Astrocyte of the hippocampus (primary cell): ENCODE data around the gene PTPRB.

Experiments
- DNase-seq: peaks from one replicate; pipeline ENCODE4 v3.0.0; 2011; ENCODE audit warnings: low read depth, low spot score

PTPRB gene

DNA sequence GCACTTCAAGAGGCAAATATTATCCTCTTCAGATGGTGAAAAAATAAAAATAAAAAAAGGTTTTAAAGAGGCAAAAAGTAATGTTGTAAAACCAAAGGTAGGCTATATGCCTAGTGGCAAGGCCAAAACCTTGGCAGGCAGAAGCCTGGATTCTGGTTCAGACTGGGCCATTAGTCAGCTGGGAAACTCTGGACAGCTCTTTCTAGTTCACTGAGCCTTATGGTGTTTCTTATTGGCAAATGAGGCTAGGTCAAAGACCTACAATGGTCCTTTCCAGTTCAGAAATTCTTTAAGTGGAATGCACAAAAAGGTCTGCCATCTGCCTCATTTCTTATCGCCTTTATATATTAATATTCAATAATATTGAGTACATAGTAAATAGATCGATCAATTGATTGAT, 44.6 kb downstream of the PTPRB start:
- DNase-seq, result no peak

DNA sequence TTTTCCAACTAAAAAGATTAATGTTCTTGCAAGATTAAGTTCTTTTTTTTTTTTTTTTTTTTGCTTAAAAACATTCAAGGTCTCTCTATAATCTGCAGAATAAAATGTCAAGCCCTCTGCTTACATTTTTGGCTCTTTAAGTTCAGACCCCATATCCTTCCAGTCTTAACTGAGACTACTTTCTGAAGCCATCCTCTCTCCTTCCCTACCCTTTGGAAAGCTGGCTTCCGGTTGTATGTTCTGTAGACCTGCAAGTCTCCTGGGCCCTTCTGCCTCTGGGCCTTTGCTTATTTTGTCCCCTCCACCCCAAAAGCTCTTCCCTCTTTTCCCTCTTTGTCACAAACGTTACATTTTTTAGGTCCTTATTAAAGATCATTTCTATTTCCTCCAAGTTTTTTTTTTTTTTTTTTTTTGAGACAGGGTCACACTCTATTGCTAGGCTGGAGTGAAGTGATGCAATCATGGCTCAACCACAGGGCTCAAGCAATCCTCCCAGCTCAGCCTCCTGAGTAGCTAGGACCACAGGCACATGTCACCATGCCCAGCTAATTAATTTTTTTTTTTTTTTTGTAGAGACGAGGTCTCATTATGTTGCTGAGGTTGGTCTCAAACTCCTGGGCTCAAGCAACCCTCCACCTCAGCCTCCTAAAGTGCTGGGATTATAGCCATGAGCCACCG, 46.5 kb downstream of the PTPRB start:
- DNase-seq, result no peak

DNA sequence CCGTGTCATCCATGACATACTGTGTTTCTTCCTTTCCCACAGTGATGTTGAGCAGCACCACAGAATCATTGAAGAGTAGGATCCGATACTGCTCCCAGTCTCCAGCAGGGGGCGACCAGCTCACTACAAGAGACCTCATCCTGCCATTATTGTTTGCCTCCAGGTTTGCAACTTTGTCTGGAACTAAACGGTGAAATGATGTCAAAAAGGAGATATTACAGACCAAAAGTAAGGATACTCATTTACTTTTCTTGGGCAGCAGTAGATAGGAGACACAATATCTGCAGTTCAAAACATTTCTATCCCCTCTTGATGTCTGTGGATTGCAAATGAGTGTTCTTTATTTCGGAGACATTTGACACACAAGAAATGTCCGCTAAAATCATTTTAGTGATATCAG, 47.2 kb downstream of the PTPRB start:
- DNase-seq, result peak; percentile 86

DNA sequence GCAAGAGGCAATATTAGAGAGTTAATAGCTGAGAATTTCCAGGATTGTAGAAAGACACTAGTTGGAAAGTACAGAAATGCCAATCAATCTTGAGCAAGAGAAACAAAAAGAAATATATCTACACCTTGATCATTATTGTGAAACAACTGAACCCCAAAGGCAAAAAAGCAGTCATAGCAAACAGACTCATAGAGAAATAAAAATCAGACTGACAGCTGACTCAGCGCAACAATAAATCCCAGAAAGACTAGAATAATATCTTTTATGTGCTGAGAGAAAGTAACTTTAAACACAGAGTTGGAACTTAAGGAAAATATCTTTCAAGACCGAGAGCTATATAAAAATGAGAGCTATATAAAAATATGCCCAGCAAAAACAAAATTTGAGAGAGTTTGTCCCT, 52.9 kb downstream of the PTPRB start:
- DNase-seq, result no peak

DNA sequence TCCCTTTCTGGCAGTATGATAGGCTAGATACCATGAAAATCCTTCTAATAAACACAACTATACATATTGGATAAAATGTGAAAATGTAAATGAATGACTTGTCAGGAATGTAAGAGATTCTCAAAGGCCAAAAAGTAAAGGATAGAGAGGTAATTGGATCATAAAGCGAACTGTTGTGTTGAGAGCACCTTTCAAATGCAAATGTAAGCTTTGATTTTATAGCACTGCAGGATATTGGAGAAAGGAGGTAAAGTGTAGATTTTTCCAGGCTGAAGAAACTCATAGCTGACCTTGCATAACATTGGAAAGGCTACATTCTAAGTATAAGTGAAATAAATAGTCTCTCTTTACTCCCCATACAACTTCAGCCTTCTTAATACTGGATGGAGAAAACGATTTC, 54.0 kb downstream of the PTPRB start:
- DNase-seq, result no peak

DNA sequence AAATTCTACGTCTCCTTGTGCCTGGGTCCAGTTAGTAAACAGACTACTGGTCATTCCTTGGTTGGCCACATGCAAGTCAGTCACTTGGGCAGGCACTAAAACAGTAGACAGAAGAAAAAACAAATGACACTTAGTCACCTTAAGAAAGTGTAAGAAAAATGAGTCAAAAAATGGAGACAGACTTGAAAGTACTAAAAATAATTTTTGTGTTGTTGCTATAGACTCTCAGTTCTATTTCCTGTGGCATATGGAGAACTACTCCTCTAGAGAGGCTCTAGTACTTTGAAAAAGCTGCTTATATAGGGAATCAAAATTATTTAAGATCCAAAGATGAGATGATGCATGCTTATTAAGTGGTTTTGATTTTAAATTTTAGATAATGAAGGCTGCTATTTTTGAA, 56.0 kb downstream of the PTPRB start:
- DNase-seq, result no peak

DNA sequence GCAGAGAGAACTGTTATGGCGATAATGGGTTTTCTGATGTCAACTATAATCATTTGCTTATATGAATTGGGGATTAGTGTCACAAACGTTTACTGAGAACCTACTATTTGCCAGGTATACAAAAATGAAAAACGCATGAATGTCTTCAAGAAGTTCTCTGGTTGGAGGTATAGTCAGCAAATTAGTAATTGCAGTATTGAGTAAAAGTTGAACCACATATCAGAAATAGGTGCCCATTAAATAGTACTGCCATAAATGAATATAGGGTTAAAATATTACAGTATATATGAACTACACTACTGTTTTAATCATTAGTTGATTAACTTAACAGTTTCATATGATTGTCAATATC, 60.0 kb downstream of the PTPRB start:
- DNase-seq, result no peak

DNA sequence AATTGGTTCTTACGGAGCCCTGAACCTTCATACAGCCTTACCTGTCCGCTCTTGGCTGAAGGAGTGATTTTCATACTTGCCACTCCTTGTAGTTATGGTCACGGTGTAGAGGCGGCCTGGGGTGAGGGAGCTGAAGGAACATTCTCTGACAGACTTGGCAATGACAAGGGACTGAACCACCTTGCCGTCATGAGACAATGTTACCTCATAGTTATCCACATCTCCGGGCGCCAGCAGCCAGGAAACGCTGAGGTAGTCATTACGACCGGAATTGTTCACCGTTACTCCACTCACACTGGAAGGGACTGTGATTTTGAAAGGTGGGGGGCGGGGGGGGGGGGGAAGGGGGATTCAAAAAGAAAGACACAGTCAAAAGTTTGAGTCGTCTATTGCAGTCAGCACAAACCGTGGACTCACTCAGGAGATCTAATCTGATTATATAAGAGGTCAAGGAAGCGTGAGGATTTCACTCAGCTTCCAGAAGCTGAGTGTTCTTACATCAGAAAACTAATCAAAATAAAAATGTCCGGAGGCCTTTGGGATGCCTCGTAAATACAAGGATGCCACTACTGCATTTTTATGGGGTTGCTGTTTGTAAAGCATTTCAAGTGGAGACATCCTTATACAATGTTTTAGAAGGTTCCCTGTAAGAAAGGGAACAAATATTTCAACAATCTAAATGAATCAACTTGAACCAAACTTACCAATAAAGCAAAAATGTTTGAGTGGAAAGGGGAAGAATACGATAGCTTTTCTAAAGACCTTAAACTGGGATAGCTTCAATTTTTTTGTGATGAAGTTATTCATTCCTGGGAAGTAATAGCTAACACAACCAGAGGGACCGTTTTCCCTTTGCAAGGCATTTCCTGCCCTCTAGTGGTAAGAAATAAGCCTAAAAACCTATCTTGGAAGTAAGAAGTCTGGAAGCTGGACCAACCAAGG, 60.6 kb downstream of the PTPRB start:
- DNase-seq, result peak; percentile 87

DNA sequence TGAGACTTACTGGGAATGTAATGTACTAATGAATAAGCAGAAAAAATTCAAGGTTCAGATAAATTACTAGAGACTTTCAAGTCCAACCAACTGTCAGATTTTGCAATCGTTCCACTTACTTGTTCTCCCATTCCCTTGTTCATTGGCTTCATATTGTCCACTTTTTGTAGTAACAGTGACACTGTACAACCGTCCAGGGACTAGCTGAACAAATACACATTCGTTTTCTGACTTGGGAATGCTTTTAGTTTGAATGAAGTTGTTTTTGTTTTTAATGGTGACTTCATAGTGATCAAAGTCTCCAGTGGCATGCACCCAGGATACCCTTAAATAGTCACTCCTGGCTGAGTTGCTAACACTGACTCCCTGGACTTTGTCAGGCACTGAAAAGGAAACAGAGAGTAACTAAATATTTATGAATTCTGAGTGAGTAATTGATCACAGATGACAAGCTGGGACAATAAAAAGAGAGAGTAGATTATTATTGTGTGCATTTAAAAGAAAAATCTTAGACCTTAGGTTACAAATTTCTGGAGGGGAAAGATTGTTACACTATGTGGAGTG, 65.4 kb downstream of the PTPRB start:
- DNase-seq, result peak; percentile 17

DNA sequence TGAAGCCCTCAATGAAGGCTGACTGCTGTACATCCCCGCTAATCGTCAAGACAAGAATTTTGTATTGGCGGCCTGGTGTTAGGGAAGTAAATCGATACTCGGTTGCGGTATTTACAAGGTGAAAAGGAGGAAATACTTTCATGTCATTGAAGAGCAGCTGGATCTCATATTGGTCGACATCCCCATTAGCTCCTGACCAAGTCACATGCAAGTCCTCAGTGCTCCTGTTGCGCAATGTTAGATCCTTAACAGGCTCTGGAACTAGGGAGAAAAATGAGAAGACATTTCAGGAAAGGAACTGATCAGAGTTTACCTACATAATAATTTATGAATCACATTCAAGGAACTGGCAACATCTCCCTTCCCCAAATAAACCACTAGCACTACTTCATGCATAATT, 66.2 kb downstream of the PTPRB start:
- DNase-seq, result no peak

DNA sequence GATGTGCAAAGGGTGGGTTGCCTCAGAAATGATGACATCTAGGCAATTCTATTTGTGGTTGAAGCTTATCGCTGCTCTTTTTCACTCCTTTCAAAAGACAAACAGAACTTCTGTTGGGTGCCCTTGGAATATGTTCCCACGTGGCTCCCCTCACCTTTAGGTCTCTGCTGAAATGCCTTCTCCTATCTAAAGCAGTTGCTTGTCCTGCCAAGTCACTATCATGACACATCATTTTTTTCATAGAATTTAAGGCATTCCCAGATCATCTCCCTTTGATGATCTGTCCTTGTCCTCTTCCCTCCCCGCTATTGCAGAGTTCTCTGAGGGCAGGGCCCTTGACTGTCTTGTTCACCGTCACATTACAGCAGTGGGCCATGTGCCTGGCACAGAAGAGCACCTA, 75.7 kb downstream of the PTPRB start:
- DNase-seq, result no peak

DNA sequence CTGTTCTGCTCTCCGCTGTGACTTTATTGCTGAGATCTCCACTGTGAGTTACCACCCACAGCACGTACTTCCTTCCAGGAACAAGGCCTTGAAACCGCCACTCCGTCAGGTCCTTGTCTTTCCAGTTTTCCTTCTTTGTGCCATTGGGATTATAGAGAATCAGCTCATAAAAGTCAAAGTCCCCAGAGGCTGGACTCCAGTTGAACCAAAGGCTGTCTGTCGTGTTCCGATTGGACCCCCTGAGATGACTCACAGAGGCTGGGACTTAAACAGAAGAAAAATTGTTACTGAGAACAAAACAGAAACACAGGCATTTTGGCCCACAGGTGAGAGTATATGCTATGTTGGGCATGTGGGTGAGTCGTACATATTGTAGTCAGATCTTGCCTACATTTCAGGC, 76.6 kb downstream of the PTPRB start:
- DNase-seq, result no peak

DNA sequence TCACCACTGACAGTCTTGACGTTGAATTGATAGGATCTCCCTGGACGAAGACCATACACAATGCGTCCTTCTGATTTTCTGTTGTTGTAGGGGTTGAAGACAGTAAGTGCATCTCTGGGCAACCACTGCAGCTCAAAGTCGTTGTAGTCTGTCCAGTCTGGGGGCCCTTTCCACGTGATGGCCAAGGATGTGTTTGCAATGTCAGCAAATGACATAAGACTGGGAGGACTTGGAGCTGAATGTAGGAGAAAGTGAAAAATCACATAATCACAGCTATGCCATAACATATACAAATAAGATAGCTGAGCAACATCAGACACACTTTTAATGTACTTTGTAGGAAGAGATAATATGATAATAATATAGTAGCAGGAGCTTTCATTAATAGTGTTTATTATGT, 77.8 kb downstream of the PTPRB start:
- no peak for DNase-seq

DNA sequence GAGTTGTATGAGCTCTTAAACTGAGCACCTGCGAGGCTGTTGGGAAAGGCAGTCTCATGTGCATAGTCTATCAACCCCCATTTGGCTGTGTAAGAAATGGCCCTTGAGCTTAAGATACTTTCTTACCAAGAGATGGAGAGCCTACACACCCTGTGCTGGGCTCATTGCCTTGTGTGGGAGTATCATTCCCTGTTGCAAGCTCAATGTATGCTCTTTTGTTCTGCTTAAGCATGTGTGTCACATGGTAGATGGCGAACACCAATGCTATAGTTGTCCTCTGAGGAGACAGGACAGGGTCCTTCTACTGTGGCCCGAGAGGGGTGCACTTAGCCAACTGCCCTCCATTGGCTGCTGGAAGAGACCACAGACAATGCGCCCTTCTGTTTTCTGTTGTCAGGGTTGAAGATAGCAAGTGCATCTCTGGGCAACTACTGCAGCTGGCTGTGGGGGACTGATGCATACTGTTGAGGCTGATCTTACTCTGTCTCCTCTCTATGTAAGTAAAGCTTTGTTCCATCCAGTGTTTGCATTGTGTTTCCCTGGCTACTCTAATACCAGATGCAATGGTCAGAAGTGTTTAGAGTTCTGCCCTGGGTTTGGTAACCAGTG, 79.5 kb downstream of the PTPRB start:
- DNase-seq, result no peak

DNA sequence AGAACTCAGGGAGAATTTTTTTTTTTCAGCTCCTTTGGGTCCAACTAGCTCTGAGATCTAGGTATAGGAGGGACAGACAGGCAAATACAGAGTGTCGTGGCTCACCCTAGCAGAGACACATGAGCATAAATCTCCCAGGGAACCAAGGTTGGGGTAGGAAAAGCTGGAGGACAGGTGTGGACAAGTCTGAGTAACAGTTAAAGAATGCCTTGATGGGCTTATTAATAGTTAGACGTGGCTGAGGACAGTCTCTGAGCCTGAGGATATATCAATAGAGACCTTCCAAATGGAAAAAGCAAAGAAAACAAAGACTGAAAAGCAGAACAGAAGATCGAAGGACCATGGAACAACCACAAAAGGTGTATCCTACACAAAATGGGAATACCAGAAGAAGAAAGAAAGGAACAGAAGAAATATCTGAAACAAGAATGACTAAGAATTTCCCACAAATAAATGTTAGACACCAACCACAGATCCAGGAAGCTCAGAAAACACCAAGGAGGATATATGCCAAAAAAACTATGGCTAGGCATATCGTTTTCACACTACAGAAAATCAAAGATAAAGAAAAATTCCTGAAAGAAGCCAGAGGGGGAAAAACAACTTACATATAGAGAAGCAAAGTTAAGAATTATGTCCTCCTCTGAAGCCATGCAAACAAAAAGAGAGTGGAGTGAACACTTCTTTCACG, 80.9 kb downstream of the PTPRB start:
- no peak for DNase-seq

DNA sequence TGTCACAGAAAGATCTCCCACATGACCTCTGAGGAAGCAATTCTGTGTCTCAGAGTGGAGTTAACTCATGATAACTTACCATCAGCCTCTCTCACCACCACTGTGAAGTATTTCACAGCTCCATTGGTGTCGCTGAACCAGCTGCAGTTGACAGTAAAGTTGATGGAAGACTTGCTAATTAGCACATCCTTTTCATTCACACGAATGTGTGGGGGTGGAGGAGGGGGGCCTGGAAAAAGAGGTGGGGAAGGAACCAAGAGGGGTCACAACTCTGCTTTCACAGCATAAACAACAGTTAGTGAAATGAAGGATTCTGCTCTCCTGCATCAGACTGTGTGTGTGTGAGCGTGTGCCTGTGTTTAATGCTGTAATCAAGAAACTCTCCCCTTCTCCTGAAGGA, 82.1 kb downstream of the PTPRB start:
- DNase-seq, result no peak

DNA sequence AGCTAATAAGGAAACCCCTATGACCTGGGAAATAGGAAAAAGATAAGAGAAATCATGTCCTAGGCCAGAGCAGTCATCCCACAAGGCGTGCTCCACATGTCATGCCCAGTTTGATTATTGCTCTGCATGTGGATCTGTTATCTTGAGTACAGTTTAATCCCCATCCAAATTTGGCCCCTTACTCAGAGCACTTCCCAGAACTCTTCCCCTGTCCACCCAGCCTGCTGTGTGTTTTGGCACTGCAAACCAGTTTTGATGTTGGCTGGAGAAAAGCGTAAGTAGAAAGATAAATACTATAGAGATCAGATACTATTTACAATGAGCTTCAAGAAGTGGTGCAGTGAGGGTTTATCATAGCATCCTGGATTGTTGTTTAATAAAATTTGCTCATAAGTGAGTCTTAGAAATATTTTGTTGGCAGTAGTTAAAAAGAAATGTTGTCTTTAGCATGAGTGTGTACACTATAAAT, 83.8 kb downstream of the PTPRB start:
- DNase-seq, result peak; percentile 37

DNA sequence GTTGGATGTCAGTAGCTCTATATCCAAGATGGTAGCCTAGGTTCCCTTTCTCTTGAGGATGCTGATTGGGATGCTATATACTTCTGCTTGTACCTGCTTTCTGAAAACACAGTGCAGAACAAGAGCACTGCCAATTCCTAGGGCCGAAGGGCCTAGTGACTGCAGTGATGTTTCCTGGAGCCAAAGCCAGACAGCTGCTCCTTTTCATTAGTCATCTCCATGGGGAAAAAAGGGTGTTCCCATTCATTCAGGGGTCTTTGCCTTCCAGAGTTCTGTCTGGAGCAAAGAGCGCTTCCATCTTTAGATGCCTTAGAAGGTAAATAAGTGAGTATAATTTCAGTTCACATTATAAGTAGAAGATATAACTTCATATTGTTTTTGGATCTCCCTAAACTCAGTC, 85.5 kb downstream of the PTPRB start:
- DNase-seq, result no peak

DNA sequence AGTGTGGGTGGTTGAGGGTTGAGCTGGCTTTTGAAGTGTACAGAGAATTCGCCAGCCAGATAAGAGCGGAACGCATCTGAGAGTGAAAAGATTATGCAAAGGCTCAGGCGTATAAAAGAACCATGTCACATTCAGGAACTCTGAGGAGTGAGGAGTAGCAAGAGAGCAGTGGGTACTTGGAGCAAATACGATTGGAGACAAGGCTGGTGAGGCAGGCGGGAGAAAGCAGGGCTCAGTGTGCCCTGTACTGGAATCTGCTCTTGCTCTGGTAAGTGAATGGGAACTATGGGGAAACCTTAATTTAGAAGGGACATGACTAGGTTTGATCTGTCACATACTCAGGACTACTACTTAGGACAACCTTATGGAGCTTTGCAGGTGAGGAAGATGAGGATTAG, 87.0 kb downstream of the PTPRB start:
- DNase-seq, result no peak

DNA sequence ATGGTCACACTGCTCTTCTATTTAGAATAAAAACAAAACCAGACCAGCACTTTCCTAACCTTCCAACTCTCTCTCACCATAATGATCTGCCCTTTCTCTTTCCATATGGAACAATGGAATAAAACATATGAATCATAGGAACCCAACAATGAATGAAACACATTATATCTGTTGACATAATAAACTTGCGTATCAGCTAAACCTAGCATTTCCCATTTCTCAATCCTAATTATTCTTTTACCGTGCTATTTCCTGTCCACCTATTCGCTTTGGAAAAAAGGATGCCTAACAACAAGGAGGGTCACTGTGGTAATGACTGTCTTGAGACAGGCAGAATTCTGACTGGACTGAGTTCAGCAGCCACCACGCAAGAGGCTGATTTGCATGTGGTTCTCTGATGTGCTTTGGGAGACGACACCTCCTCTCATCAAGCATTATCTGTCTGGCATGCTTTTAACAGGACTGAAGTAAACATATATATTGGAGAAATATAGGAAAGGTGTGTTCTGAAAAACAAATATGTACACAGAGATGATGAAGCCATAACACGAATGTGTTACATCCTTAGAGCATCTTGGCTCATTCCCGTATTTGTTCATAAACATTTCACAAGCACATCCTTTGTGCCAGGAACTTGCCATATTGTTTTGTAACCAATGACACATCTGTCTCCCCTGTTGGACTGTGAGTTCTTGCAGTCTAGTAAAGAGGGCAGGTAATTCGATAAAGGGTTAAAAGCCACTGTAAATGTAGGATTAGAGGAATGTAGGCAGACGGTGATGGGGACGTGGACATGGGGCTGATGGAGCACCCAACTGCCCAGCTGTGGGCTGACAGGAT, 87.7 kb downstream of the PTPRB start:
- no peak for DNase-seq

DNA sequence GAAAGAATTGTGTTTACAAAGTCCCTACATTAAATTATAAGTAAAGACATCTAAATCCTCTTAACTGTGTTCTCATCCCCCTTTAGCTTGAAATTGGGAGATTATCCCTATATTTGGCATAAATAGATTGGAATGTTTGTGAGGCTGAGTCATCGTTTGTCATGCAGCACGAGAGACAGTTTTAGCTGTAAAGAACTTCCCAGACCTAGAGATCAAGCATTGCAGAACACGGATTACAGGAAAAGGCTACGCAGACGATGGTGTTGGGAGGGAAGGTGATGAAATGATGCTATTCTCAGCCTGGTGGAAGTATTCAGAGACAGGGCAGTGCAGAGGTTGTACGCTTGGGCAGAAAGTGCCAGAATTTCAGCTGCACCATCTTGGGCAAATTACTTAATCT, 93.8 kb downstream of the PTPRB start:
- DNase-seq, result peak; percentile 76
